ENCODE data around the gene PIGW. TPM values are rescaled to one million over a fixed set of nuclear protein-coding genes. Genes with fewer than 3 reads are reported as not detected.
"Not testable (repeated sequence)": the region's sequence is repeated elsewhere in the genome, so short reads cannot be mapped to it uniquely, and the experiment has no call there.

PIGW gene
- total RNA-seq, 1 donor from 2014 or later = 3.2 TPM

DNA sequence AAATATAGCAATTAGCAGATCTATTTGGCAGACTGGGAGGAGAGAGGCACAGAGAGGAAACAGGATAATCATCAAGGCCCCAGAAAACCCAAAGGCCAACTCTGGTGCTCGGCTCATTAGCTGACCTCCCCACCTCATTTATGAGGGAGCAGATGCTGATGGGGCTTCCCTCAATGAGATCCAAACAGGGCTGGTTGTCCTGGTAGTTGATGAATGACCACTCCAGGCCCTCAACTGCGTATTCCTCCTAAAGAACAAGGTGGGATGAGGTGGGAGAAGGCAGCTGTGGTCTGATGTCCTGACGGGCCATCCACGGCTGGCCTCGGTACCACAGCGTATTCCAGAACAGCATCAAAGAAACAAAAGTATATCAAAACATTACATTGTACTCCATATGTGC, 27.5 kb upstream of the PIGW start:
- Histone ChIP-seq H3K4me1 (no peaks in the 10 kb centered on the region), H3K27me3 (no peaks in the 10 kb centered on the region), H3K9me3 (no peaks in the 10 kb centered on the region), H3K36me3 (peaks cover 0 to 40% of the 10 kb centered on the region in 2 donors), H3K27ac (no peak overlapping the region), H3K4me3 (no peak overlapping the region)
- no peak for DNase-seq (ENCODE audit: extremely low spot score in 2 of 2)
- intact Hi-C loops (cut with DNase I) = no loop called here
- TF ChIP-seq POLR2AphosphoS5 (IDR thresholded peaks at IDR 0.05; ENCODE audit: insufficient read depth in 1 of 2, low read depth in 1 of 2) = no peak
- TF ChIP-seq POLR2A (IDR thresholded peaks at IDR 0.05) = no peak
- TF ChIP-seq, protein P1, sequence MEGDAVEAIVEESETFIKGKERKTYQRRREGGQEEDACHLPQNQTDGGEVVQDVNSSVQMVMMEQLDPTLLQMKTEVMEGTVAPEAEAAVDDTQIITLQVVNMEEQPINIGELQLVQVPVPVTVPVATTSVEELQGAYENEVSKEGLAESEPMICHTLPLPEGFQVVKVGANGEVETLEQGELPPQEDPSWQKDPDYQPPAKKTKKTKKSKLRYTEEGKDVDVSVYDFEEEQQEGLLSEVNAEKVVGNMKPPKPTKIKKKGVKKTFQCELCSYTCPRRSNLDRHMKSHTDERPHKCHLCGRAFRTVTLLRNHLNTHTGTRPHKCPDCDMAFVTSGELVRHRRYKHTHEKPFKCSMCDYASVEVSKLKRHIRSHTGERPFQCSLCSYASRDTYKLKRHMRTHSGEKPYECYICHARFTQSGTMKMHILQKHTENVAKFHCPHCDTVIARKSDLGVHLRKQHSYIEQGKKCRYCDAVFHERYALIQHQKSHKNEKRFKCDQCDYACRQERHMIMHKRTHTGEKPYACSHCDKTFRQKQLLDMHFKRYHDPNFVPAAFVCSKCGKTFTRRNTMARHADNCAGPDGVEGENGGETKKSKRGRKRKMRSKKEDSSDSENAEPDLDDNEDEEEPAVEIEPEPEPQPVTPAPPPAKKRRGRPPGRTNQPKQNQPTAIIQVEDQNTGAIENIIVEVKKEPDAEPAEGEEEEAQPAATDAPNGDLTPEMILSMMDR (IDR thresholded peaks at IDR 0.05) = no peak

DNA sequence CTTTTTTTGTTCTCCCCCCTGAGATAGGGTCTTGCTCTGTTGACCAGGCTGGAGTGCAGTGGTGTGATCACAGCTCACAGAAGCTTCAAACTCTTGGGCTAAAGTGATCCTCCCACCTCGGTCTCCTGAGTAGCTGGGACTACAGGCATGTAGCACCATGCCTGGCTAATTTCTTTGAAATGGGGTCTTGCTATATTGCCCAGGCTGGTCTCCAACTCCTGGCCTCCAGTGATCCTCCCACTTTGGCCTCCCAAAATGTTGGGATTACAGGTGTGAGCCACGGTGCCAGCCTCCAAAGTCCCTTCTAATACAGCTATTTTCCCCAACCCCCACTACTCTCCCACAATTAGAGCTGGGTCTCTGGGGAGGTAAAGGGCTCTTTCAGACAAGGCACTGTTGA, 26.3 kb upstream of the PIGW start:
- H3K27me3 ChIP-seq; H3K27ac ChIP-seq; intact Hi-C loops (cut with DNase I); H3K9me3 ChIP-seq; H3K4me1 ChIP-seq; H3K4me3 ChIP-seq; DNase-seq (ENCODE audit: extremely low spot score in 2 of 2): not testable (repeated sequence)
- H3K36me3 ChIP-seq = peaks cover 0 to 29% of the 10 kb centered on the region in 2 donors

DNA sequence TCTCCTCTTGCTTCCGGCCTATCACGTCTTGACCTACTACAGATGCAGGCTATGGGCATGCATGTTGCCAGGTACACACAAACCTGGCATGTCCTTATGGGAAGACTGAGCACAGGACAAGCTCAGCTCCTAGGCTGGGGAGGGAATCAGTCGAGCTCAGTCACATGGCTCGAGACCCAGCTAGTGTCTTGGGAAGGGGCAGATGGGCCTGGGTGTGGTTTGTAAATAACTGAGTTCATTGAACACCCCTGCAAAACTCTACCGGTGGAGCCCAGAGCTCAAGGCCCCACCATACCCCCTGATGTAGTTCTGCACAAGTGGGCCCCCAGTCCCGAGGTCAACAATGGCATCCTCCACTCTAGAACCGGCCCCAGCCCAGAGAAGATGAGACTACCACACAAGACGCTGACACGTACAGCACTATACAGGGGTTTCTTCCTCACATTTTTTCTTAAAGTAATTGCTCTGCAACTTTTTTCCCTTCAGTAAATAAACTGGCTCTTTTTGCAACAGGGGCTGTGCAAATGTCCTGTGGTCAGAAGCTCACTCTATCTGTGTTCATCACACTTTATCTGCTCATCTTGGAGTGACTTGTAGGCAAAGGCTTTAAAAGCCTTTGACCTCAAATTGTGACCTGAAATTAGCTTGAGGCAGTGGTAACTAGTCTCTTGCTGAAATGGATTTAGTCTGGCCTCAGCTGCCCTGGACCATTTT, 25.4 kb upstream of the PIGW start:
- peaks cover 0 to 20% of the 10 kb centered on the region in 2 donors for H3K36me3 ChIP-seq
- DNase-seq (ENCODE audit: extremely low spot score in 2 of 2) = no peak
- no peaks in the 10 kb centered on the region for H3K4me1 ChIP-seq
- no peak overlapping the region for H3K27ac ChIP-seq
- H3K27me3 ChIP-seq = no peaks in the 10 kb centered on the region
- H3K4me3 ChIP-seq = no peak overlapping the region
- H3K9me3 ChIP-seq = no peaks in the 10 kb centered on the region
- TF ChIP-seq POLR2A (IDR thresholded peaks at IDR 0.05) = no peak
- TF ChIP-seq POLR2AphosphoS5 (IDR thresholded peaks at IDR 0.05; ENCODE audit: insufficient read depth in 1 of 2, low read depth in 1 of 2) = no peak
- TF ChIP-seq, protein P1 (IDR thresholded peaks at IDR 0.05) = no peak
- intact Hi-C loops (cut with DNase I) = no loop called here

DNA sequence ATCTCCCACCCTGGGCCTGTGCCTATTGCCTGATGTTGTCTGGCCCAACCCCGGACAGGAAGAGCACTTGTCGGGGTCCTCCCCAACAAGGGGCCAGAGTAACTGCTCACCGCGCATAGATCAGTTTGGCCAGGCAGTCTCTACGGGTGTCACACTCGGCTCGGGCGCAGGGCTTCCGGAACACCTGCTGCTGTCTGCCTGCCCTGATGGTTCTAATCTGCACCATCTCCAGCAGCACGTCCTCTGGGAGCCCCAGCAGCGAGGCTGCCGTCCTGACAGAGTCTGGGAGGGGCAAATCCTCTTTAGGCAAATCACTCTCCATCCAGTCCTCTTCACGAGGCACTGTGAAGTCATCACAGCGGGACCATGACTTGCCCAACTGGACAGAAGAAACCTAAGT, 24.2 kb upstream of the PIGW start:
- intact Hi-C loops (cut with DNase I) = no loop called here
- H3K27me3 ChIP-seq = no peaks in the 10 kb centered on the region
- no peaks in the 10 kb centered on the region for H3K4me1 ChIP-seq
- TF ChIP-seq, protein P1 (IDR thresholded peaks at IDR 0.05) = no peak
- TF ChIP-seq POLR2AphosphoS5 (IDR thresholded peaks at IDR 0.05; ENCODE audit: insufficient read depth in 1 of 2, low read depth in 1 of 2) = no peak
- no peak for TF ChIP-seq POLR2A (IDR thresholded peaks at IDR 0.05)
- H3K9me3 ChIP-seq = no peaks in the 10 kb centered on the region
- no peak for DNase-seq (ENCODE audit: extremely low spot score in 2 of 2)
- H3K36me3 ChIP-seq = peaks cover 0 to 17% of the 10 kb centered on the region in 2 donors
- H3K27ac ChIP-seq = no peak overlapping the region
- H3K4me3 ChIP-seq = no peak overlapping the region

DNA sequence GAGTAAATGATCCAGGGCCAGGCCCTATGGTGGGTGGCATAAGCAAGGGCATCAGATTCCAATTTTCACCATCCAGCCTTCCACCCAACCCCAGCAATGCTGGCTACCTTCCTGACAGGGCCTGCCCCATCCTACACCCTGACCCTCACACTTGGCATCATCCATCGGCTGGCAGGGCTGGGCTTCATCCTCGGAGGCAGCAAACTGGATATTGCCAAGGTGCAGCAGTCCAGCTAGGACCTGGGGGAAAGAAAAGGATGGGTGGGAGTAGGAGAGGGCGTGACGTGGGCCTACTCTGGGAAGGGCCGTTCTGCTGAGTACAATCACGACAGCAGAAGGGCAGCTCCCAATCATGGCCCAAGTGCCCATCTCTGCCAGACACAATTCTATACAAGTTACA, 23.6 kb upstream of the PIGW start:
- Histone ChIP-seq H3K4me3 (no peak overlapping the region), H3K9me3 (no peaks in the 10 kb centered on the region), H3K27ac (no peak overlapping the region), H3K27me3 (no peaks in the 10 kb centered on the region), H3K4me1 (no peaks in the 10 kb centered on the region), H3K36me3 (peaks cover 0 to 15% of the 10 kb centered on the region in 2 donors)
- no peak for DNase-seq (ENCODE audit: extremely low spot score in 2 of 2)
- TF ChIP-seq, protein P1 (IDR thresholded peaks at IDR 0.05) = no peak
- TF ChIP-seq POLR2A (IDR thresholded peaks at IDR 0.05) = no peak
- TF ChIP-seq POLR2AphosphoS5 (IDR thresholded peaks at IDR 0.05; ENCODE audit: insufficient read depth in 1 of 2, low read depth in 1 of 2) = no peak
- intact Hi-C loops (cut with DNase I) = no loop called here
